Measurements from ENCODE around the gene TMEM130. TPM values are rescaled to one million over a fixed set of nuclear protein-coding genes. Genes with fewer than 3 reads are reported as not detected.
A peak's percentile ranks its signal among the peaks of the same experiment; 100 is the strongest.

The TMEM130 gene
- polyA plus RNA-seq, 1 donor from 2014 or later: 12.3 TPM

- peak overlapping the region; percentile 97 for H3K9ac ChIP-seq (ENCODE audit: low read length)
- TF ChIP-seq SMC3 (conservative IDR thresholded peaks at IDR 0.05; ENCODE audit: poor library complexity): no peak
These were observed 1.4 kb downstream of the TMEM130 start for GRCh38 chr7:98868450-98868849.

GRCh38 chr7:98866765-98867164, 3.0 kb downstream of the TMEM130 start:
- Histone ChIP-seq H3K36me3 (ENCODE audit: insufficient read depth, low read length) (no peaks in the 10 kb centered on the region), H3K9me2 (ENCODE audit: insufficient read depth, low read length) (no peaks in the 10 kb centered on the region), H3K27ac (ENCODE audit: low read length) (no peak overlapping the region), H3K4me3 (ENCODE audit: low read length) (peak overlapping the region; percentile 49), H4K20me1 (ENCODE audit: insufficient read depth) (no peaks in the 10 kb centered on the region), H3K79me2 (replicated peaks; ENCODE audit: insufficient read depth, low read length) (no peaks in the 10 kb centered on the region), H3K4me2 (ENCODE audit: low read length) (no peak overlapping the region), H3F3A (ENCODE audit: insufficient read depth, low read length, poor library complexity, severe bottlenecking) (no peaks in the 10 kb centered on the region), H3K9me3 (ENCODE audit: low read length) (no peaks in the 10 kb centered on the region), H3K9ac (ENCODE audit: low read length) (no peak overlapping the region), H2AFZ (ENCODE audit: low read depth, low read length) (no peak overlapping the region), H3K27me3 (ENCODE audit: insufficient read depth, low read depth, low read length) (peaks cover 9% of the 10 kb centered on the region)
- TF ChIP-seq SMC3 (conservative IDR thresholded peaks at IDR 0.05; ENCODE audit: poor library complexity): no peak
- TF ChIP-seq CTCF (IDR thresholded peaks at IDR 0.05; ENCODE audit: poor library complexity, severe bottlenecking): no peak
- no peak for TF ChIP-seq EP300 (conservative IDR thresholded peaks at IDR 0.05; ENCODE audit: poor library complexity, severe bottlenecking)

More at GRCh38 chr7:98868450-98868849, 1.4 kb downstream of the TMEM130 start:
- Histone ChIP-seq H3F3A (ENCODE audit: insufficient read depth, low read length, poor library complexity, severe bottlenecking) (no peaks in the 10 kb centered on the region), H3K9me3 (ENCODE audit: low read length) (no peaks in the 10 kb centered on the region), H3K79me2 (replicated peaks; ENCODE audit: insufficient read depth, low read length) (no peaks in the 10 kb centered on the region), H3K4me3 (ENCODE audit: low read length) (peak overlapping the region; percentile 99), H3K36me3 (ENCODE audit: insufficient read depth, low read length) (no peaks in the 10 kb centered on the region), H3K9me2 (ENCODE audit: insufficient read depth, low read length) (no peaks in the 10 kb centered on the region), H4K20me1 (ENCODE audit: insufficient read depth) (no peaks in the 10 kb centered on the region), H3K27ac (ENCODE audit: low read length) (no peak overlapping the region), H3K4me2 (ENCODE audit: low read length) (peak overlapping the region; percentile 46), H3K27me3 (ENCODE audit: insufficient read depth, low read depth, low read length) (peaks cover 9% of the 10 kb centered on the region), H2AFZ (ENCODE audit: low read depth, low read length) (no peak overlapping the region)

GRCh38 chr7:98866351-98866750, 3.5 kb downstream of the TMEM130 start:
- Histone ChIP-seq H3K36me3 (ENCODE audit: insufficient read depth, low read length) (no peaks in the 10 kb centered on the region), H3K27me3 (ENCODE audit: insufficient read depth, low read depth, low read length) (peaks cover 9% of the 10 kb centered on the region), H3K9me2 (ENCODE audit: insufficient read depth, low read length) (no peaks in the 10 kb centered on the region), H3K4me2 (ENCODE audit: low read length) (no peak overlapping the region), H4K20me1 (ENCODE audit: insufficient read depth) (no peaks in the 10 kb centered on the region), H3F3A (ENCODE audit: insufficient read depth, low read length, poor library complexity, severe bottlenecking) (no peaks in the 10 kb centered on the region), H3K79me2 (replicated peaks; ENCODE audit: insufficient read depth, low read length) (no peaks in the 10 kb centered on the region), H3K27ac (ENCODE audit: low read length) (no peak overlapping the region), H3K4me3 (ENCODE audit: low read length) (no peak overlapping the region), H3K9me3 (ENCODE audit: low read length) (no peaks in the 10 kb centered on the region), H3K9ac (ENCODE audit: low read length) (no peak overlapping the region), H2AFZ (ENCODE audit: low read depth, low read length) (no peak overlapping the region)
- TF ChIP-seq SMC3 (conservative IDR thresholded peaks at IDR 0.05; ENCODE audit: poor library complexity): no peak

GRCh38 chr7:98864731-98865453, 4.9 kb downstream of the TMEM130 start:
- no peak overlapping the region for H3K4me2 ChIP-seq (ENCODE audit: low read length)
- H3K27me3 ChIP-seq (ENCODE audit: insufficient read depth, low read depth, low read length): peaks cover 9% of the 10 kb centered on the region
- no peak overlapping the region for H3K4me3 ChIP-seq (ENCODE audit: low read length)
- no peaks in the 10 kb centered on the region for H3K9me3 ChIP-seq (ENCODE audit: low read length)
- H3F3A ChIP-seq (ENCODE audit: insufficient read depth, low read length, poor library complexity, severe bottlenecking): no peaks in the 10 kb centered on the region
- H3K27ac ChIP-seq (ENCODE audit: low read length): no peak overlapping the region
- no peaks in the 10 kb centered on the region for H3K36me3 ChIP-seq (ENCODE audit: insufficient read depth, low read length)
- no peaks in the 10 kb centered on the region for H3K79me2 ChIP-seq (replicated peaks; ENCODE audit: insufficient read depth, low read length)
- H3K9ac ChIP-seq (ENCODE audit: low read length): no peak overlapping the region
- H2AFZ ChIP-seq (ENCODE audit: low read depth, low read length): no peak overlapping the region
- TF ChIP-seq SMC3 (conservative IDR thresholded peaks at IDR 0.05; ENCODE audit: poor library complexity): no peak
- TF ChIP-seq EZH2 (IDR thresholded peaks at IDR 0.05; ENCODE audit: borderline replicate concordance, insufficient read depth, low read length, poor library complexity, severe bottlenecking): no peak
- TF ChIP-seq REST (IDR thresholded peaks at IDR 0.05; ENCODE audit: borderline replicate concordance): no peak
- TF ChIP-seq EP300 (conservative IDR thresholded peaks at IDR 0.05; ENCODE audit: poor library complexity, severe bottlenecking): no peak
- TF ChIP-seq RAD21 (conservative IDR thresholded peaks at IDR 0.05): no peak
- no peak for TF ChIP-seq TAF1 (IDR thresholded peaks at IDR 0.05; ENCODE audit: low read depth)
- TF ChIP-seq CTCF (IDR thresholded peaks at IDR 0.05; ENCODE audit: poor library complexity, severe bottlenecking): no peak
- no peak for TF ChIP-seq MXI1 (conservative IDR thresholded peaks at IDR 0.05; ENCODE audit: poor library complexity, severe bottlenecking)
- TF ChIP-seq POLR2AphosphoS5 (IDR thresholded peaks at IDR 0.05): no peak
- H4K20me1 ChIP-seq (ENCODE audit: insufficient read depth): no peaks in the 10 kb centered on the region
- no peaks in the 10 kb centered on the region for H3K9me2 ChIP-seq (ENCODE audit: insufficient read depth, low read length)

All from neural cell (in vitro differentiated cells).